ENCODE results near the gene SLC38A5. TPM values are rescaled to one million over a fixed set of nuclear protein-coding genes. Genes with fewer than 3 reads are reported as not detected.

SLC38A5 gene
- total RNA-seq, 2 experiments from 2014 or later: 45.0 to 45.8 TPM

GRCh38 chrX:48474127-48474526, 4.1 kb upstream of the SLC38A5 start:
- no peaks in the 10 kb centered on the region for H3K9me3 Mint-ChIP-seq
- H3K27ac Mint-ChIP-seq: no peak overlapping the region
- peaks cover 12% of the 10 kb centered on the region for H3K36me3 Mint-ChIP-seq (ENCODE audit: low read depth)
- DNase-seq: peak; percentile 46
- no peak overlapping the region for H3K4me3 Mint-ChIP-seq
- intact Hi-C loops (cut with micrococcal nuclease): loop anchor here (10.0 kb wide), 1 partner anchor 331 kb away; the partner anchor contains the start of gene HDAC6
- peaks cover 30% of the 10 kb centered on the region for H3K4me1 Mint-ChIP-seq (ENCODE audit: low read depth)
- no peaks in the 10 kb centered on the region for H3K27me3 Mint-ChIP-seq (ENCODE audit: low read depth)
- CTCF ChIA-PET: no interaction called here

GRCh38 chrX:48473704-48473990, 3.6 kb upstream of the SLC38A5 start:
- H3K9me3 Mint-ChIP-seq: no peaks in the 10 kb centered on the region
- intact Hi-C loops (cut with micrococcal nuclease): loop anchor here (10.0 kb wide), 1 partner anchor 331 kb away; the partner anchor contains the start of gene HDAC6

GRCh38 chrX:48472851-48473703, 3.0 kb upstream of the SLC38A5 start:
- no peak for DNase-seq
- H3K4me1 Mint-ChIP-seq (ENCODE audit: low read depth): peaks cover 22% of the 10 kb centered on the region
- no peak overlapping the region for H3K27ac Mint-ChIP-seq
- intact Hi-C loops (cut with micrococcal nuclease): loop anchor here (10.0 kb wide), 1 partner anchor 332 kb away; the partner anchor contains the start of gene HDAC6
- no peaks in the 10 kb centered on the region for H3K27me3 Mint-ChIP-seq (ENCODE audit: low read depth)
- H3K36me3 Mint-ChIP-seq (ENCODE audit: low read depth): peaks cover 10% of the 10 kb centered on the region
- CTCF ChIA-PET: interaction anchor here (0.8 kb wide), 1 partner anchor 49 kb away, joined by 3 read pairs; the partner anchor contains the start of gene EBP
- H3K4me3 Mint-ChIP-seq: no peak overlapping the region
- H3K9me3 Mint-ChIP-seq: no peaks in the 10 kb centered on the region

More at GRCh38 chrX:48473704-48473990, 3.6 kb upstream of the SLC38A5 start:
- Mint-ChIP-seq H3K4me1 (ENCODE audit: low read depth) (peaks cover 26% of the 10 kb centered on the region), H3K27ac (no peak overlapping the region), H3K27me3 (ENCODE audit: low read depth) (no peaks in the 10 kb centered on the region), H3K4me3 (no peak overlapping the region), H3K36me3 (ENCODE audit: low read depth) (peaks cover 11% of the 10 kb centered on the region)
- no peak for DNase-seq
- CTCF ChIA-PET: interaction anchor here (0.8 kb wide), 1 partner anchor 48 kb away, joined by 3 read pairs; the partner anchor contains the start of gene EBP

GRCh38 chrX:48472225-48472624, 2.2 kb upstream of the SLC38A5 start:
- Mint-ChIP-seq H3K9me3 (no peaks in the 10 kb centered on the region), H3K4me3 (no peak overlapping the region), H3K36me3 (ENCODE audit: low read depth) (peaks cover 10% of the 10 kb centered on the region), H3K27ac (no peak overlapping the region), H3K4me1 (ENCODE audit: low read depth) (peaks cover 17% of the 10 kb centered on the region), H3K27me3 (ENCODE audit: low read depth) (no peaks in the 10 kb centered on the region)
- intact Hi-C loops (cut with micrococcal nuclease): loop anchor here (10.0 kb wide), 1 partner anchor 333 kb away; the partner anchor contains the start of gene HDAC6
- CTCF ChIA-PET: no interaction called here
- DNase-seq: no peak

- peak overlapping the region; percentile 54 for H3K27ac Mint-ChIP-seq
- intact Hi-C loops (cut with micrococcal nuclease): loop anchor here (10.0 kb wide), 1 partner anchor 333 kb away; the partner anchor contains the start of gene HDAC6
- H3K27me3 Mint-ChIP-seq (ENCODE audit: low read depth): no peaks in the 10 kb centered on the region
- peaks cover 18% of the 10 kb centered on the region for H3K4me1 Mint-ChIP-seq (ENCODE audit: low read depth)
- H3K4me3 Mint-ChIP-seq: no peak overlapping the region
- no peak for DNase-seq
- no peaks in the 10 kb centered on the region for H3K9me3 Mint-ChIP-seq
- CTCF ChIA-PET: no interaction called here
- H3K36me3 Mint-ChIP-seq (ENCODE audit: low read depth): peaks cover 15% of the 10 kb centered on the region
These were observed 1.4 kb upstream of the SLC38A5 start for GRCh38 chrX:48471504-48471903.

- Mint-ChIP-seq H3K4me3 (no peak overlapping the region), H3K9me3 (no peaks in the 10 kb centered on the region), H3K27me3 (ENCODE audit: low read depth) (no peaks in the 10 kb centered on the region), H3K4me1 (ENCODE audit: low read depth) (peaks cover 24% of the 10 kb centered on the region), H3K27ac (no peak overlapping the region), H3K36me3 (ENCODE audit: low read depth) (peaks cover 18% of the 10 kb centered on the region)
- intact Hi-C loops (cut with micrococcal nuclease): loop anchor here (10.0 kb wide), 1 partner anchor 334 kb away; the partner anchor contains the start of gene HDAC6
- no peak for DNase-seq
- CTCF ChIA-PET: no interaction called here
These were observed 716 bp upstream of the SLC38A5 start for GRCh38 chrX:48470833-48471118.

- Mint-ChIP-seq H3K27me3 (ENCODE audit: low read depth) (no peaks in the 10 kb centered on the region), H3K27ac (peak overlapping the region; percentile 95), H3K36me3 (ENCODE audit: low read depth) (peaks cover 31% of the 10 kb centered on the region), H3K4me1 (ENCODE audit: low read depth) (peaks cover 34% of the 10 kb centered on the region), H3K4me3 (peak overlapping the region; percentile 96), H3K9me3 (no peaks in the 10 kb centered on the region)
- peak; percentile 70 for DNase-seq
- CTCF ChIA-PET: interaction anchor here (0.7 to 1.2 kb wide), 4 partner anchors 9 to 388 kb away, joined by 3 to 5 read pairs (median 4); no protein-coding TSS in a partner anchor
- intact Hi-C loops (cut with micrococcal nuclease): loop anchor here (1.0 kb wide), 1 partner anchor 386 kb away; no protein-coding TSS in a partner anchor
These were observed 1.1 kb downstream of the SLC38A5 start for GRCh38 chrX:48468693-48469691.

- DNase-seq: peak; percentile 48
- peaks cover 33% of the 10 kb centered on the region for H3K36me3 Mint-ChIP-seq (ENCODE audit: low read depth)
- H3K27me3 Mint-ChIP-seq (ENCODE audit: low read depth): no peaks in the 10 kb centered on the region
- no peaks in the 10 kb centered on the region for H3K9me3 Mint-ChIP-seq
- peak overlapping the region; percentile 96 for H3K4me3 Mint-ChIP-seq
- peak overlapping the region; percentile 95 for H3K27ac Mint-ChIP-seq
- intact Hi-C loops (cut with micrococcal nuclease): no loop called here
- CTCF ChIA-PET: interaction anchor here (0.6 to 1.2 kb wide), 2 partner anchors 71 to 580 kb away, joined by 3 to 4 read pairs; no protein-coding TSS in a partner anchor
- peaks cover 36% of the 10 kb centered on the region for H3K4me1 Mint-ChIP-seq (ENCODE audit: low read depth)
These were observed 1.8 kb downstream of the SLC38A5 start for GRCh38 chrX:48468247-48468671.

- no peak overlapping the region for H3K27ac Mint-ChIP-seq
- peaks cover 39% of the 10 kb centered on the region for H3K36me3 Mint-ChIP-seq (ENCODE audit: low read depth)
- CTCF ChIA-PET: interaction anchor here (0.6 kb wide), 1 partner anchor 118 kb away, joined by 6 read pairs; no protein-coding TSS in a partner anchor
- H3K9me3 Mint-ChIP-seq: no peaks in the 10 kb centered on the region
- intact Hi-C loops (cut with micrococcal nuclease): no loop called here
- H3K4me3 Mint-ChIP-seq: peak overlapping the region; percentile 96
- no peak for DNase-seq
- H3K27me3 Mint-ChIP-seq (ENCODE audit: low read depth): no peaks in the 10 kb centered on the region
- peaks cover 43% of the 10 kb centered on the region for H3K4me1 Mint-ChIP-seq (ENCODE audit: low read depth)
These were observed 2.7 kb downstream of the SLC38A5 start for GRCh38 chrX:48467281-48467761.

GRCh38 chrX:48466696-48467095, 3.4 kb downstream of the SLC38A5 start:
- peak; percentile 43 for DNase-seq
- H3K4me1 Mint-ChIP-seq (ENCODE audit: low read depth): peaks cover 47% of the 10 kb centered on the region
- H3K27ac Mint-ChIP-seq: no peak overlapping the region
- peak overlapping the region; percentile 96 for H3K4me3 Mint-ChIP-seq
- intact Hi-C loops (cut with micrococcal nuclease): no loop called here
- peaks cover 43% of the 10 kb centered on the region for H3K36me3 Mint-ChIP-seq (ENCODE audit: low read depth)
- CTCF ChIA-PET: interaction anchor here (1.3 kb wide), 1 partner anchor 28 kb away, joined by 3 read pairs; no protein-coding TSS in a partner anchor
- no peaks in the 10 kb centered on the region for H3K9me3 Mint-ChIP-seq
- H3K27me3 Mint-ChIP-seq (ENCODE audit: low read depth): no peaks in the 10 kb centered on the region

GRCh38 chrX:48465336-48465933, 4.6 kb downstream of the SLC38A5 start:
- DNase-seq: no peak
- peak overlapping the region; percentile 30 for H3K27ac Mint-ChIP-seq
- peaks cover 51% of the 10 kb centered on the region for H3K4me1 Mint-ChIP-seq (ENCODE audit: low read depth)
- H3K4me3 Mint-ChIP-seq: peak overlapping the region; percentile 10
- CTCF ChIA-PET: interaction anchor here (1.3 kb wide), 1 partner anchor 29 kb away, joined by 3 read pairs; no protein-coding TSS in a partner anchor
- peaks cover 50% of the 10 kb centered on the region for H3K36me3 Mint-ChIP-seq (ENCODE audit: low read depth)
- intact Hi-C loops (cut with micrococcal nuclease): no loop called here
- no peaks in the 10 kb centered on the region for H3K9me3 Mint-ChIP-seq
- no peaks in the 10 kb centered on the region for H3K27me3 Mint-ChIP-seq (ENCODE audit: low read depth)

Measured in activated naive CD4-positive, alpha-beta T cell treated with anti-CD3 and anti-CD28 coated beads for 36 hours (primary cell).